Kidney (tissue), 14 donors: Measurements from ENCODE around the gene INPP5A. TPM values are rescaled to one million over a fixed set of nuclear protein-coding genes. Genes with fewer than 3 reads are reported as not detected.

ENCODE experiments used
- DNase-seq, 5 donors: peaks; one replicate each; pipeline ENCODE4 v3.0.0-alpha.2; 2013 to 2020
- FAIRE-seq: peaks from 2 replicates; lab custom pipeline; 2012; peaks lifted over from hg19 to GRCh38; lab: Jason Lieb, UNC
- H3K27ac ChIP-seq, 2 donors: one replicate each; pipeline ENCODE4 v1.7.0; 2013; ENCODE audit warnings: low read depth in 2 of 2, low read length in 2 of 2, inconsistent platforms in 1 of 2
- H3K27me3 ChIP-seq: one replicate; pipeline ENCODE4 v1.7.1; 2013; ENCODE audit warnings: low read length, inconsistent platforms; ENCODE audit not compliant: control insufficient read depth, insufficient read depth
- H3K36me3 ChIP-seq, 3 donors: one replicate each; pipeline versions ENCODE4 v1.7.0 to v1.7.1; 2013; ENCODE audit warnings: low read length in 3 of 3, control low read depth in 1 of 3, inconsistent platforms in 1 of 3; ENCODE audit not compliant: insufficient read depth in 3 of 3, control insufficient read depth in 2 of 3
- H3K4me1 ChIP-seq, 3 donors: one replicate each; pipeline versions ENCODE4 v1.7.0 to v1.7.1; 2013; ENCODE audit warnings: low read length in 3 of 3, inconsistent platforms in 1 of 3, low read depth in 1 of 3; ENCODE audit not compliant: control insufficient read depth in 2 of 3, insufficient read depth in 2 of 3
- H3K4me3 ChIP-seq, 3 donors: one replicate each; pipeline versions ENCODE4 v1.7.0 to v1.8.1; 2013; ENCODE audit warnings: low read length in 3 of 3, control low read depth in 1 of 3, inconsistent platforms in 1 of 3
- H3K9ac ChIP-seq, 3 donors: one replicate each; pipeline versions ENCODE4 v1.7.0 to v1.7.1; 2013; ENCODE audit warnings: low read length in 3 of 3, control low read depth in 1 of 3, inconsistent platforms in 1 of 3
- H3K9me3 ChIP-seq, 3 donors: one replicate each; pipeline versions ENCODE4 v1.7.0 to v1.7.1; 2013; ENCODE audit warnings: low read length in 3 of 3, control low read depth in 1 of 3, inconsistent platforms in 1 of 3; ENCODE audit not compliant: control insufficient read depth in 2 of 3, insufficient read depth in 1 of 3
- intact Hi-C: fragments of 100-400 bp; cut with DNase I; formaldehyde crosslinking; loops from one replicate; pipeline ENCODE4 v1.11.1; 2022
- polyA plus RNA-seq: library from polyadenylated mRNA; stranded (reverse); fragments of 350-450 nt; fragmentation: Illumina TruSeq; extraction: RNeasy Lipid Tissue Mini Kit (QIAGEN cat#74804); gene quantifications from one replicate; pipeline ENCODE4 v1.2.3, GENCODE V29; 2014; ENCODE audit warnings: low read depth, low replicate concordance; ENCODE audit not compliant: insufficient read depth
- total RNA-seq: library from RNA; stranded (reverse); fragmentation: NEBNext Ultra II Directional; extraction: Animal tissue kit (Norgen Biotek cat#: 25700); gene quantifications from one replicate; pipeline ENCODE4 v1.2.1, GENCODE V29; 2021
- TF ChIP-seq, protein P1 (sequence below): IDR thresholded peaks from 3 replicates; pipeline ENCODE4 v1.5.1; 2012; ENCODE audit warnings: mild to moderate bottlenecking, moderate library complexity, borderline replicate concordance; ENCODE audit not compliant: insufficient read depth; ENCODE audit errors: extremely low read depth
- donor health status: control.
- donor health status: control.
- donor health status: control.
- donor health status: control.
- donor health status: control.
- donor health status: DM: yes; HTN: yes; CAD: no.
- donor health status: Normal renal cell carcinoma (clear cell type).

INPP5A gene
- total and polyA plus RNA-seq, 2 donors from 2014 or later: 20.8 to 40.3 TPM

DNA sequence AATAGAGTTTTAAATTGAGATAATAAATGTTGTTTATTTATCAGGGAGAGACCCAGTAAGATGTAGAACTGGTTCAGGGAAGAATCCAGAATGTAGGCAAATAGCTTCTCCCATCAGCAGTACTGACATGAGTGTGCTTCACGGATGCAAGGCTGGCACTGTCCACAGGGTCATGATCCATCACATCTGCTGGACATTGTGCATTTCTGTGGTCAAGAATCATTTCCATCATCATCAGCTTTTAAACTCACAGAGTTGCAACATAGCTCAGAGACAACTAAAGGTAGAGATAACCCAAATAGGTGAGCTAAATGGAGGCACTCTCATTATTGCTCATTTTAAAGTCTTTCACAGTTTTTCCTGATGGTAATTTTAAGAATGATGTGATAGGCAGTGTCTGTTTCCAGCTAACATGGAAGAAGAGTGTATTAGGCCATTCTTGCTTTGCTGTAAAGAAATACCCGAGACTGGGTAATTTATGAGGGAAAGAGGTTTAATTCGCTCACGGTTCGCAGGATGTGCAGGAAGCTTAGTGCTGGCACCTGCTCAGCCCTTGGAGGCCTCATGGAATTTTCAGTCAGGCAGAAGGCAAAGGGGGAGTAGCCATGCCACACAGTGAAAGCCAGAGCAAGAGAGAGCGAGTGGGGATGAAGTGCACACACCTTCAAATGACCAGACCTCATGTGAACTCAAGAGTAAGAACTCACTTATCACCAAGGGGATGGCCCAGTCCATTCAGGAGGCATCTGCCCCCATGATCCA, 80.8 kb downstream of the INPP5A start:
- TF ChIP-seq, protein P1, sequence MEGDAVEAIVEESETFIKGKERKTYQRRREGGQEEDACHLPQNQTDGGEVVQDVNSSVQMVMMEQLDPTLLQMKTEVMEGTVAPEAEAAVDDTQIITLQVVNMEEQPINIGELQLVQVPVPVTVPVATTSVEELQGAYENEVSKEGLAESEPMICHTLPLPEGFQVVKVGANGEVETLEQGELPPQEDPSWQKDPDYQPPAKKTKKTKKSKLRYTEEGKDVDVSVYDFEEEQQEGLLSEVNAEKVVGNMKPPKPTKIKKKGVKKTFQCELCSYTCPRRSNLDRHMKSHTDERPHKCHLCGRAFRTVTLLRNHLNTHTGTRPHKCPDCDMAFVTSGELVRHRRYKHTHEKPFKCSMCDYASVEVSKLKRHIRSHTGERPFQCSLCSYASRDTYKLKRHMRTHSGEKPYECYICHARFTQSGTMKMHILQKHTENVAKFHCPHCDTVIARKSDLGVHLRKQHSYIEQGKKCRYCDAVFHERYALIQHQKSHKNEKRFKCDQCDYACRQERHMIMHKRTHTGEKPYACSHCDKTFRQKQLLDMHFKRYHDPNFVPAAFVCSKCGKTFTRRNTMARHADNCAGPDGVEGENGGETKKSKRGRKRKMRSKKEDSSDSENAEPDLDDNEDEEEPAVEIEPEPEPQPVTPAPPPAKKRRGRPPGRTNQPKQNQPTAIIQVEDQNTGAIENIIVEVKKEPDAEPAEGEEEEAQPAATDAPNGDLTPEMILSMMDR: no peak
- H3K4me1 ChIP-seq: no peaks in the 10 kb centered on the region
- intact Hi-C loops: no loop called here
- peaks cover 0 to 12% (median 0%) of the 10 kb centered on the region in 3 donors for H3K9me3 ChIP-seq
- FAIRE-seq (no peak), DNase-seq (peak in 3 of 5 donors; percentile 58 to 76 (median 68))
- H3K9ac ChIP-seq: no peak overlapping the region
- H3K4me3 ChIP-seq: no peak overlapping the region
- no peak overlapping the region for H3K27ac ChIP-seq
- H3K36me3 ChIP-seq: no peaks in the 10 kb centered on the region
- no peaks in the 10 kb centered on the region for H3K27me3 ChIP-seq

DNA sequence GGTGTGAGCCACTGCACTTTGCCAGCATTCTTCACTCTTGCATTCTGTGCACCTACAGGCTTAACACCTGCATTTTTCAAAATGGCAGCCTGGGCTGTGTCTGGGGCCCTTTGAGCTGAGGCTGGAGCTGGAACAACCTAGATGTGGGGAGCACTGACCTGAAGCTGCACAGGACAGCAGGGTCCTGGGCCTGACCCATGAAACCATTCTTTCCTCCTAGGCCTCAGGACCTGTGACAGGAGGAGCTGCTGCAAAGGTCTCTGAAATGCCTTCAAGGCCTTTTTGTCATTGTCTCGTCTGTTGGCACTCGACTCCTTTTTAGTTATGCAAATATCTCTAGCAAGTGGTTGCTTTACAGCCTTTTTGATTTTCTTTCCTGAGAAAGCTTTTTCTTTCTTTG, 82.3 kb downstream of the INPP5A start:
- DNase-seq (no peak), FAIRE-seq (no peak)
- Histone ChIP-seq H3K4me3 (no peak overlapping the region), H3K4me1 (no peaks in the 10 kb centered on the region), H3K9ac (no peak overlapping the region), H3K36me3 (no peaks in the 10 kb centered on the region), H3K27me3 (no peaks in the 10 kb centered on the region), H3K9me3 (peaks cover 0 to 12% (median 0%) of the 10 kb centered on the region in 3 donors), H3K27ac (no peak overlapping the region)
- TF ChIP-seq, protein P1: no peak
- intact Hi-C loops: no loop called here

DNA sequence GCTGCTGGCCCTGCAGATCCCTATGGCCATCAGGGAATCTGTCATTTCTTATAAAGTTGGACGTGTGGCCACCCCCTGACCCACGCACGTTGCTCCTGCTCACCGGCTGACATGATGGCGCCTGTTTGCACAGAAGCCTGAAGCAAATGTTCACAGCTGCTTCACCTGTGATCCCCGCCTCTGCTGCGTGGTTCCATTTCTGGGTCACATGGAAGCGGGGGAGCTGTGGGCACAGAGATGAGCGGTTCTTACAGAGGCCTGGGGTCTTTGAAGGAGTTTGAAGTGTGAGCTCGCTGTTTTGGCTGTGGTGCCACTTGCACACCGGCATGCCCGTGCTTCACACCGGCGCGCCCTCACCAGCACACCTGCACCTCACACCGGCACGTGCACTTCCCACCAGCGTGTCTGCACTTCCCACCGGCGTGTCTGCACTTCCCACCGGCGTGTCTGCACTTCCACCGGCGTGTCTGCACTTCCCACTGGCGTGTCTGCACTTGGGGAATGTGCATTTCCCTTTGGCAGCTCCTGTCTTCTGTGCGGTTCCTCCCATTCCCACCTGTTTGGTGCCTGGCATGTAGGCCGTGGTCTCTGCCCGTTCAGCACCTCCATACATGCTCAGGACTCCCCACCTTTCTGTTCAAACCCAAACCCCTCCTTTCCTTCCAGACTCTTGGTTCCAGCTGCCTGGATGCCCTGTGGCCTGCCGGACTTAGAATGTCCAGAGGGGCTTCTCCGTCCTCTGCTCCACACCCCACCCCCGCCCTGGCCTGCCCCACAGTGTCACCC, 86.7 kb downstream of the INPP5A start:
- Histone ChIP-seq H3K36me3 (no peaks in the 10 kb centered on the region), H3K27me3 (no peaks in the 10 kb centered on the region), H3K27ac (no peak overlapping the region), H3K4me1 (peaks cover 0 to 20% (median 4%) of the 10 kb centered on the region in 3 donors), H3K4me3 (no peak overlapping the region), H3K9me3 (peaks cover 0 to 12% (median 0%) of the 10 kb centered on the region in 3 donors), H3K9ac (no peak overlapping the region)
- TF ChIP-seq, protein P1: no peak
- DNase-seq: peak in 1 of 5 donors; percentile 61
- intact Hi-C loops: no loop called here
- no peak for FAIRE-seq
